GM19023 (cell line): ENCODE measurements around the gene TNFSF18.
"Not testable (repeated sequence)": the region's sequence is repeated elsewhere in the genome, so short reads cannot be mapped to it uniquely, and the experiment has no call there.

Experiments used
- ATAC-seq: cut with Tn5 transposase; IDR thresholded peaks from one replicate; pipeline ENCODE4 v1.9.1; 2021; ENCODE audit warnings: mild to moderate bottlenecking, moderate library complexity; ENCODE audit not compliant: unreplicated experiment

Gene TNFSF18, protein sequence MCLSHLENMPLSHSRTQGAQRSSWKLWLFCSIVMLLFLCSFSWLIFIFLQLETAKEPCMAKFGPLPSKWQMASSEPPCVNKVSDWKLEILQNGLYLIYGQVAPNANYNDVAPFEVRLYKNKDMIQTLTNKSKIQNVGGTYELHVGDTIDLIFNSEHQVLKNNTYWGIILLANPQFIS

DNA sequence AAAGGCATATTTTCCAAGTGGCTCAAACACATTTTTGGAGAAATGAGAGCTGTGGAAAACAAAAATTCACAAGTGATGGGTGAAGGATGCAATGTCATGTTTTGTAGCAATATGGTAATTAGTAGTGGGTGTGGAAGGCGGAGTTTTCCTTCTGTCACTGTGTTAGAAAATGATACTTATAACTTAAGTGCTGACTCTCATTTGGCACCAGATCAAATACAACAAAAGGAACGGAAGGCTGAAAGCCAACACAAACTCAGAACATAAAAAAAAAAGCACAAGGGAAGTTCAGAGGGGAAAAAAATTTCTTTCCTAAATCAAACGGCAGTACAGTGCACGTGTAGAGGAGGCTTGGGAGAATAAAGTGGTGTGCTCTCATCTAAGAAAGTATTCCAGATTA lies at the start of gene TNFSF18:
TNFSF18 (minus strand) TSS at position 77 of the 400 bp plus-strand sequence; CDS start at position 32, 45 bp downstream.
- ATAC-seq = no peak

DNA sequence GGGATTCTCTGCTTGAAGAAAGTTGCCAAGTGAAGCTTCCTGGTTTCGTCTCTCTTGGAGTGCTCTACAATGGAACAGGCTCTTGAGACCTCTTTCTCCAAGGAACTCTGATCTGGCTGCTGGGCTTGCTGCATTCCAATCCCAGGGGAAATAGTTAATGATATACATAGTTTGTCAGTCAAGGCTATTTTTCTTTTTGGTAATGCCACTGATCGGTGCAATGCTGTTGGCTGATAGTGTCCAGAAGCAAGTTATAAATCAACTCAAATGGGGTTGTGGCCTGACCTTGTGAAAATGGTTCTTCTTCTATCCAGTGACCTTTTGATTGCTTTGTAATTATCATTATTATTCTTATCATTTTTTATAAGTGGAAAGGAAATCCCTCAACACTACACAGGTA lies 48.4 kb upstream of the TNFSF18 start:
- ATAC-seq = no peak

DNA sequence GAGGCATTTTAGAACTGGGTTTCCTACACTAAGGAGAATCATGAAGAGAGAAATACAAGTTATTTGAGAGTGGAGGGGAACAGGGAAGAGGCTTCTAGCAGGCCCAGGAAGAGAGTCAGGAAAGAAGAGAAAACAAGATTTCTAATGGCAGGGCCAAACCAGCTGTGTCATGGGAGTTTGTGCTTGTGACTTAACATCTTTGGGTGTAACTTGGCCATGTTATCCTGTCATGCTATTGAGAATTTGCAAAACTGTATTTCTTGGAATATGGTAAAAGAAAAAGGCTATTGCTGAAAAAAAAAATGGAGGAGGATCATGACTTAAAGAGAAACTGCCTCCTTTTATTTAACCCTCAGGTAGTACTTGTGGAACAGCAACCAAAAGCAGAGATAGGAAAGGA lies 47.4 kb upstream of the TNFSF18 start:
- no peak for ATAC-seq

DNA sequence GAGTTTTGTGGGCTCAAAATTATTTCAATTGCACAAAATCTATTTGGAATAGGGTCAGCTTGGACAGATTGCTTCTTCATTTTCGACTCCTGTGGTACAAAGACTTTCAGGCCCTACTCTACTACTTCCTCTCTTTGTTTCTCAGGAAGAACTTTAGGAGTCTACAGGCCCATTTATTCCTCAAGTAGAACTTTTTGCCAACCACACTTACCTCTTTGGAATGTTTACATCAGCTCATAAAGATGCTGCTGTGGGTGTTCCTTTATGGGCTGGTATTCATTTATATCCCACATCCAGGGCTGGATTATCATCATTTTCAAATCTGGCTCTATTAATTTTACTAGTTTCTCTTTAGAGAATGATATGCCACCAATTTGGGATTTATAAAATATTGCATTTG lies 46.3 kb upstream of the TNFSF18 start:
- no peak for ATAC-seq

DNA sequence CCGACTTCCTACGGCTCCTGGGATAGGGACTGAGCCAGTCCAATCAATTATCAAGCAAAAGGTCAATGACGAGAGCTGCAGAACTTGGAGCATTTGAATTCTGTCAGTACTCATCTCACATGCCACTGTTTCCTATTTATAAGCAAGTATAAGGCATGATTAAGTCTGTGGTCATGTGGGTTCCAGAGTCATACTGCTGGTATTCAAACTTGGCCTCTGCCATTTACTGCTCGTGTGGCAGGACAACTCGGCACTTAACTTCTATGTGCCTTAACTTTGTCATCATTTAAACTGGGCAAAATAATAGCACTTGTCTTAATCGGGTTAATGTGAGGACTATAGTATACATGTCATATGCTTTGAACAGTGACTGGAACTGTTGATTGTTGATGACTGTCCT lies 44.9 kb upstream of the TNFSF18 start:
- no peak for ATAC-seq

DNA sequence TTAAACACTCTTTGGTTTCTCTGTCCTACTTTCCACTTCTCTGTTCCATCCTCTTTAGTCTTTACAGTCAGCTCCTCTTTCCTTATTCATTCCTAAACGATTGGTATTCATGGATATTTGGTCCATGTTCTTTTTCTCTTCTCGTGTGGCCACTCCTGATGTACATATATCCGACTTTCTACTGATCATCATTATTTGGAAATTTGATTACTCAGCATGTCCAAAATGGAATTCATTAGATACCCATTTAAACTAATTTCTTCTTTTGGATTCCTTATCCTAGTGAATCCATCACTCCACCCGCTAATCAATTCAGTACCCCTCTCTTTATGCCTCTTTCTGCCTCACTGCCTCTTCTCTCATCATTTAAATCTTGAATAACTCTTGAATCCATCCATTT lies 43.8 kb upstream of the TNFSF18 start:
- ATAC-seq = no peak

DNA sequence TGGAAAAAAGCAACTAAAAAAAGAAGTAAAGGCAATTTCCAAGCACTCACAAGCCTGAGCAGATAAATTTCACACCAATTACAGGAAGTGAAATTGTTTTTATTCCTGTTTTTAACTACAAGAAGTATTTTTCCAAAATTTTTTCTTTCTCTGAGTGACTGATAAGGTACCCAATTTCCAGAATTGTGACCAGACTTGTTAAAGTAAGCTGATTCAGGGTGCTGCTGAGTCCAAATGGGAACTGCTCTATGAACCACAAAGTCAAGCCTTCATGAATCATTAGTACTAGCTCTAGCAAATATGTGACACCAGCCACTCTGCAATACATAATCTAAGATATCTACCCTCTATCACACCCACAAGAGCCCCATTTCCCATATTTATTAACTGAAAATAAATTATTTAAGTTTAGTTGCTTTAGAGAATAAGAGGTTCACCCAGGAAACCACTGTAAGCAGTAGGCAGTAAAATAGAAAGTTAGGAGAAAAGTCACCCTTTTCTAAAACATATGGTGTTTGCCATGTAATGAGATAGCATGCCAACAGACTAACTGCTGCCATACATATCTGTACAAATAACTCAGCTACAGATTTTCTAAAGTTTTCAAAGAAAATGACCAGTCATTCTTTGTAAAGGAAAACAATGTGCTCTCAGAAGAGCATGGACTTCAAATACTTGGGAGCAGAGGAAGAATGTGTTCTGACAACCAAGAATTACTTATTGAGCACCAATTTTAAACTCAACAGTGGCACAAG lies 43.1 kb upstream of the TNFSF18 start:
- ATAC-seq = no peak

DNA sequence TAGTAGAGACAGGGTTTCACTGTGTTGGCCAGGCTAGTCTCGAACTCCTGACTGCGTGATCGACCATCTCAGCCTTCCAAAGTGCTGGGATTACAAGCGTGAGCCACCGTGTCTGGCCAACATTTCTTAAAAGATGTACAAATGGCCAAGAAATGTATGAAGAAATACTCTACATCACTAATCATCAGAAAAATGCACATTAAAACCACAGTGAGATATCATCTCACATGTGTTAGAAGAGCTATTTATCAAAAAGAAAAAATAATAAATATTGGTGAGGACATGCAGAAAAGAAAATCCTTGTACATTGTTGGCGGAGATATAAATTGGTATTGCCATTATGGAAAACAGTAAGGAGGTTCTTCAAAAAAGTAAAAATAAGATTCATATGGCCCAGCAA lies 33.6 kb upstream of the TNFSF18 start:
- no peak for ATAC-seq

DNA sequence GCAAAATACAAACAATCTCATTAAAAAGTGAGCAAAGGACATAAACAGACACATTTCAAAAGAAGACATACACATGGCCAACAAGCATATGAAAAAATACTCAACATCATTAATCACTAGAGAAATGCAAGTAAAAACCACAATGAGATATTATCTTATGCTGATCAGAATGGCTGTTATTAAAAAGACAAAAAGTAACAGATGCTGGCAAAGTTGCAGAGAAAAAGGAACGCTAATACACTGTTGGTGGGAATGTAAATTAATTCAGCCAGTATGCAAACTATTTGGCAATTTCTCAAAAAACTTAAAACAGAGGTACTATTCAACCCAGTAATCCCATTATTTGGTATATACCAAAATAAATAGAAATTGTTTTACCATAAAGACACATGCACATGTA lies 32.2 kb upstream of the TNFSF18 start:
- ATAC-seq = no peak

DNA sequence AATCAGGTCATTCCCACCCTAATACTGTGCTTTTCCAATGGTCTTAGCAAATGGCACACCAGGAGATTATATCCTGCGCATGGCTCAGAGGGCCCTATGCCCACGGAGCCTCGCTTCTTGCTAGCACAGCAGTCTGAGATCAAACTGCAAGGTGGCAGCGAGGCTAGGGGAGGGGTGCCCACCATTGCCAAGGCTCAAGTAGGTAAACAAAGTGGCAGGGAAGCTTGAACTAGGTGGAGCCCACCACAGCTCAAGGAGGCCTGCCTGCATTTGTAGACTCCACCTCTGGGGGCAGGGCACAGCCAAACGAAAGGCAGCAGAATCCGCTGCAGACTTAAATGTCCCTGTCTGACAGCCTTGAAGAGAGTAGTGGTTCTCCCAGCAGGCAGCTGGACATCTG lies 23.5 kb upstream of the TNFSF18 start:
- not testable (repeated sequence) for ATAC-seq

DNA sequence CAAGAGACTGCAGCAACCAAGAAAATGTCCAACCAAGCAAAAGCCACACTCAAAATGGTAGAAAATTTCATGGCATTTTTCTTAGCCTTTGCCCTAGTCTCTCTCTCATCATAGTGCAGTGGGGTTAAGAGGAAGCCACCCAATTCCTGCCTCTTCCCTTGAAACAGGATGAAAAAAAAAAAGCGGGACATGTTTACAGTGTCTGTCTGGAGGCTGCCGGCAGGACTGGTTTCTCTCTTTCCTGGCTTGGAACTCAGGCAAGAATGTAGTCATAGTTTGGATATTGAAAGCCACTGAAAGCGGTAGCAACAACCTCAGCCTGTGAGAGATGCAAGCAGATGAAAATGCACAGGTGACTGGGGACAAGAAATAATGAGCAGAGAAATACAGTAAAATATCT lies 13.3 kb upstream of the TNFSF18 start:
- ATAC-seq = no peak

DNA sequence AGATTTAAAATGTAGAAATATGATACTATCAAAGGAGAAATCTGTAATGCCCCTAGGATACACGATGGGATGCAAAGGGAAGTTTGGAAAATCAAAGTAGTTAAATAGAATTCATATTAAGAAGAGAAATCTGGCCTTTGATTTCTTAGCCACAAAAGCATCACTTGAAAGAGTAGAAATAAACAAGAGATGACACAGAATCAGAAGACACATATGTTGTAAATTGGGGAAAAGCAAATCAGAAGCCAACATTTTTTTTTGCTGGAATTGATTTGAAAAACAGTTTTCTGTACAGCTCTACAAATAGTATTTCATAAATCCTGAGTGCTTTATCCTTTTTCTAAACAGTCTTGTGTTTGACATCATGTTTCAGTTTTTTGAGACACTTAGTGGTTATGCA lies 12.4 kb upstream of the TNFSF18 start:
- ATAC-seq = no peak

DNA sequence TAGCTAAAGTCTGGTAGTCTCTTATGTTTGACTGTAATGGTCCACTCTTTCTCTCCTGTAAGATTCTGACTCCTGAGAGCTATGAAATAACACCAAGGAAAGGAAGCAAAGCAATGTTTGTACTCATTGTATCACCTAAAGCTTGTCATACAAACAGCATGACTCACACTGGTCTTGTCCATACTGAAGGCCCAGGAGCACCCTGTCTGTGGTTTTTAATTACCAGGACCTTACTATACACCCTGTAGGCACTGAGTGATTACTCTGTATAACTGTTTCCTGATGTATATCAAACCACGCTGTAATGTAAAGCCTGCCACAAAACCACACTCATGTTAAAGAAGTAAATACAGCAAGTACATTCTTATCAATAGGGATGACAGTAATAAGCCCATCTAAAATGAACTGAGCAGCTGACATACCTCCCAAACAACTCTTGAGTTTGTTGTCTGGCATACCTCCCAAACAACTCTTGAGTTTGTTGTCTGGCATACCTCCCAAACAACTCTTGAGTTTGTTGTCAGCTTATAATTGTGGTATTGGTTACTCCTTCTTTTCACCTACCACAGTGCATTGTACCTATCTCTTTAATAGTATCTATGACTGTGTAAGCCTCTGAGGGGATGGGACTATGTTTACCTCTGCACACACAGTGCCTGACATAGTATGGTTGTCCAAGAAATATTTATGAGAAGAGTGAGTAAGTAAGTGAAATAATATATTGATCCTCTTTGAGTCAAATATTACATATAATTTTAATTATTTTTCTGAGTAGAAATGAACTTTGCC lies 11.6 kb upstream of the TNFSF18 start:
- no peak for ATAC-seq

DNA sequence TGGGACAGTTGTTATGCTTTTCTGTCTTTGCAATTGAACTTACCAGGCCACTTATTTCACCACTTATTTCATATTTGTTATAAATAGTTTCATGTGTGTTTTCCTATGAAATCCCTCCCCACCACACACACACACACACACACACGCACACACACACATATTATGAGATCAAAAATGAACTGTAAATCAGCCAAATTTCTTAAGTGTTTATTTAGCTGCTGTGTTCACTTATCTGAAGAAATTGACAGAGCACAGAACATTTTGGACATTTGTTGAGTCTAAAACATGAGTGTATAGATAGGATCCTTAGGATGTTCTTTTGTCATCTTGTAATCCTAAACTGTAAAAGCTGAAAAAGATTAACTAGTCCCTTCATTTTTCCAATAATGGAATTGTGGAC lies 7.8 kb upstream of the TNFSF18 start:
- ATAC-seq = no peak

DNA sequence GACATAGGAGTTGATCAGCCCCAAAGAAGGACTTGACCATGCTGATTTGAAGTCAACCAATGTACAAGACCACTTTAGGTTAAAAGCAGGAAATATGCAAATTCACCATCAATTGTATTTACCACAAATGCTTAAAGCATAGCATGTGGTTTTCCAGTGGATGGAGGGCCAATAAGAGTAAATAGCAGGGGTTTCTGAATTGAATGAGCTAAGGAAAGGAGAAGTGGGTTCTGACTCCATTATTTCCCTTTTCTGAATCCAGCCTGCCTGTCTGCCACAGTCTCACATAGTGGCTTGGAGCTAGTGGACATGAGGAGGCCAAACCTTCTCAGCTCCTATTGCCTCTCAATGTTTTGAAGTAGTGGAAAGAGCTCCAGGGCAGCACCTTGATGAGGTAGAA lies 7.2 kb upstream of the TNFSF18 start:
- ATAC-seq = no peak

DNA sequence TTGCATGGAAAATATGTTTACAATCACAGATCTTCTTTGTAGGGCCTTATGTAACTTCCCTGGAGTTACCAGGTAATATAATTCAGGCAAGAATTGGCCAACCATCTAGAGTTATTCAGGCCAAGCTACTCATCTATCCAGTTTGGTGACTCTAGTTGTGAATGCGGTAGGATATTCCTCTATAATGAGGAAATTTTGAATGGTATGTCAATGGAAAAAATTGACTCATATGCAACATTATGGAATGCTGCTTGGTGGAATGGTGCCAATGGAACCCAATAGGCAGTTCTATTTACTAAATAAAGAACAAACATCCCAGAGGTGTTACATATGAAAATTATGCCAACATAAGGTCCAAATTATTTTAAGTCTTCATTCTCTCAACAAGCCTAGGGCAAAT lies 5.6 kb upstream of the TNFSF18 start:
- ATAC-seq = no peak

DNA sequence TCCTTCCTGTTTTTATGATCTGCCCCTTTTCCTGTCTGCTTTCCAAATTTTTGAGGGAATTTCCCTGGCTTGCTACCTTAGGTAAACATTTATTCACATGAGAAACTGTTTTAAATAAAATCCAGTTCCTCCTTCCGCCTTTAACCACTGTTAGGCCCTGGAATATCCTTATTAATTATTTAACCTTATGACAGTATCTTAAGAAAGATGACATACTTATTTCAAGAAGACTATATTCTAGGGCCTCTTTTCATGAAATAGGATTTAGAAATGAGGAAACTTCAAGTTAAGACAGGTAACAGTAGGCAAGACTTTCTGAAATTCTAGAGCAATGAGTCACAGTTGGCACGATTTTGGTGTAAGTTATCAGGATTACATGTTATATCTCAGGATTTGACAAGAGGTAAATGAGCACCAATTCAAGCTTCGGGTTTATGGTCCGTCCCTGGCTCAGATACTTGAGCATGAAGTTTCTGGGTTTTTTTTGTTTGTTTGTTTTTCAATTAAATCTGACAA lies 2.0 kb upstream of the TNFSF18 start:
- no peak for ATAC-seq

DNA sequence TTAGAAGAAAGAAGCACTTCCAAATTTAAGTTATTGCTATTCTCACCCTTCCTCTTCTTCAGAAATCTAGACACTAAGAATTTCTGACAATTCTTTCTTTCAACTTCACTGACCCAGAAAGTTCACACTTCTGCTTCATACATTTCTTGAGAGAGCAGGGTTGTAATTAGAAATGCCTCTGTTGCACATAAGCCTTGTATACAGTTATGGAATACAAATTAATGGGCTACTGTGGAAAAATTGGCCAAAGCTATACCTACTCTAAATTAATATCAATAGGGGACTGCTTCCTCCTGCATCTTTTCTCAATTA lies 1.5 kb downstream of the TNFSF18 start:
- no peak for ATAC-seq

DNA sequence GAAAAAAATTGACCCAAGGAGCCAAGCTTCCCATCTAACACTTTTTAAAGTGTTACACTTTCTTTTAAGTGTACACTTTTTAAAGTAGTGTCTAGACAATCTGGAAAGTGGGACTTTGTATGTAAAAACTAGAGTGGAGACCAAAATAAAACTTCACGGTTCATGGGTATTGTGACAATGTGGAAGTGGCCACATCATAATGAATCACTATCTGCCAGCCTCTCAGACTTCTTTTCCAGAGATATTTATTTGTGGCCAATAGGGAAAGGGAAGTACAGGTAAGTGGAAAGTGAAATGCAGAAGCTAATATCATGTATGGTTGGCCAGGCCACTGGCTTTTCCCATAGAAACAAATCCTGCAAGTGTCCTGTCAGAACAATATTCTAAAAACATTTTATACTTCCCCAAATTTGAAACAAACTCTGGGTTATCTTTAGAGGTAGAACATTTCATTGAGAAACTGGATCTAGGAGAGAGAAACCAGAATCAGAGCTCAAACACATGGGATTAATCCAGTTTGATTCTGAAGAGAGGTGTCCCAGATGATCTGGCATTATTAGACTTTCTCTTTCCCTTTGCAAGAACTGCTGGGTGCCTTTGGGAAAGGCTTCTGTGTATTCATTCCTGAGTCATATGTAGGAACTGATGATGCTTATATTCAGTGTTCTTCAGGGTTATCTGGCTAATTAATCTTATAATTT lies 2.0 kb downstream of the TNFSF18 start:
- no peak for ATAC-seq

DNA sequence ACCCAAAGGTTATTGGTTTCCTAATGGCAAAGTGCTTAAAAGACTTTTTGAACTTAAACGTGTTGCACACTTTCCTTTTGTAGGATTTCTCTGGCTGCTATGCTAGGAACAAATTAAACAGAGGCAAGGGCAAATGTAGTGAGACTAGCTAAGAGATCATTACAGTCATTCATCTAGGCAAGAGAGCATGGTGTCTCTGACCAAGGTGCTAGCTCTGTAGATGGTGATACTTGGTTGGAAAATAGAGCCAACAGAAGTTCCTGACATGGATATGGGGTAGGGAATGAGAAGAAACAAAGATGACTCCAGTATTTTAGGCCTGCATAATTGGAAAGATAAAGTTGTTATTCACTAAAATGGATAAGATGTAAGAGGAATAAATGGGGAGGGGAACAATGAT lies 6.1 kb downstream of the TNFSF18 start:
- ATAC-seq = no peak

DNA sequence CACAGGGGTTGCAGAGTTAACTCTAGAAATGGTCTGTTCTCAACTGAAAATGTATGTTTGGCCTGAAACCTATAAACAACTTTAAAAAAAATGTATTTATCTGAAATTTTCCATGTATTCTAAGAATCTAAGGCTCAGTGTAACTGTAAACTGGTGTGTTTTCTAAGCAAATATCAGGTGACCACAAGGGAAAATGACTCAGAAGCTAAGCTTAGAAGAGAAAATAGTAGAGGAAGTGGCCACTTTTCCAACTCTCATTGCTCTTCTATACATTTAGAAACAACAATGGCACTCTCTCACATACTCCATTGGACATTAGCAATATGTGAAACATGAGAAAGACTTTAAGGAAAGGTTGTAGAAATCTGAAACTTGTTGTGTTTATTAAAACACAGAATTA lies 7.5 kb downstream of the TNFSF18 start:
- ATAC-seq = no peak
